Liver (tissue), 3 donors: ENCODE data around the gene KRT4.

Source experiments
- ATF3 ChIP-seq: IDR thresholded peaks from 2 replicates; pipeline ENCODE4 v1.6.1; 2016; ENCODE audit warnings: antibody characterized with exemption
- JUND ChIP-seq, 2 donors: IDR thresholded peaks; 2 replicates each; pipeline ENCODE4 v1.6.1; 2016; ENCODE audit warnings: antibody characterized with exemption in 2 of 2
- REST ChIP-seq: IDR thresholded peaks from 2 replicates; pipeline ENCODE4 v1.6.1; 2016; ENCODE audit warnings: antibody characterized with exemption, mild to moderate bottlenecking
- YY1 ChIP-seq: IDR thresholded peaks from 2 replicates; pipeline ENCODE4 v1.6.1; 2016; ENCODE audit warnings: antibody characterized with exemption, mild to moderate bottlenecking
- TF ChIP-seq, protein P1 (sequence below): fragments of 150-350 bp; IDR thresholded peaks from 2 replicates; pipeline ENCODE4 v1.5.1; 2017; ENCODE audit warnings: improper control_type of control experiment, low read depth, low read length; ENCODE audit not compliant: missing input control
- donor health status: healthy.
- donor health status: healthy.

- TF ChIP-seq ATF3: no peak
- TF ChIP-seq, protein P1, sequence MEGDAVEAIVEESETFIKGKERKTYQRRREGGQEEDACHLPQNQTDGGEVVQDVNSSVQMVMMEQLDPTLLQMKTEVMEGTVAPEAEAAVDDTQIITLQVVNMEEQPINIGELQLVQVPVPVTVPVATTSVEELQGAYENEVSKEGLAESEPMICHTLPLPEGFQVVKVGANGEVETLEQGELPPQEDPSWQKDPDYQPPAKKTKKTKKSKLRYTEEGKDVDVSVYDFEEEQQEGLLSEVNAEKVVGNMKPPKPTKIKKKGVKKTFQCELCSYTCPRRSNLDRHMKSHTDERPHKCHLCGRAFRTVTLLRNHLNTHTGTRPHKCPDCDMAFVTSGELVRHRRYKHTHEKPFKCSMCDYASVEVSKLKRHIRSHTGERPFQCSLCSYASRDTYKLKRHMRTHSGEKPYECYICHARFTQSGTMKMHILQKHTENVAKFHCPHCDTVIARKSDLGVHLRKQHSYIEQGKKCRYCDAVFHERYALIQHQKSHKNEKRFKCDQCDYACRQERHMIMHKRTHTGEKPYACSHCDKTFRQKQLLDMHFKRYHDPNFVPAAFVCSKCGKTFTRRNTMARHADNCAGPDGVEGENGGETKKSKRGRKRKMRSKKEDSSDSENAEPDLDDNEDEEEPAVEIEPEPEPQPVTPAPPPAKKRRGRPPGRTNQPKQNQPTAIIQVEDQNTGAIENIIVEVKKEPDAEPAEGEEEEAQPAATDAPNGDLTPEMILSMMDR: no peak
- no peak for TF ChIP-seq JUND (IDR thresholded peaks at IDR 0.05)
- TF ChIP-seq REST: no peak
- TF ChIP-seq YY1: no peak
Observed at GRCh38 chr12:52796429-52796794, 17.5 kb downstream of the KRT4 start.
